Left ventricle myocardium inferior (tissue), 1 donor: ENCODE measurements around the gene ZBTB1. TPM values are rescaled to one million over a fixed set of nuclear protein-coding genes. Genes with fewer than 3 reads are reported as not detected.

Experiments used
- DNase-seq: peaks from one replicate; pipeline ENCODE4 v3.0.0-alpha.2; 2020
- H3K27ac ChIP-seq: fragments of 200-600 bp; replicated peaks from 2 replicates; pipeline ENCODE4 v1.8.0; 2021
- H3K27me3 ChIP-seq: fragments of 200-600 bp; 2 replicates; pipeline ENCODE4 v1.8.0; 2021; ENCODE audit warnings: low read depth
- H3K36me3 ChIP-seq: fragments of 200-600 bp; 2 replicates; pipeline ENCODE4 v1.8.0; 2021
- H3K4me1 ChIP-seq: fragments of 200-600 bp; 2 replicates; pipeline ENCODE4 v1.8.0; 2021
- H3K4me3 ChIP-seq: fragments of 200-600 bp; 2 replicates; pipeline ENCODE4 v1.8.0; 2021; ENCODE audit warnings: mild to moderate bottlenecking, moderate library complexity
- H3K9me3 ChIP-seq: fragments of 200-600 bp; replicated peaks from 2 replicates; pipeline ENCODE4 v1.8.0; 2021
- CTCF ChIP-seq: fragments of 200-600 bp; IDR thresholded peaks from 2 replicates; pipeline ENCODE4 v1.8.0; 2021; ENCODE audit warnings: antibody characterized with exemption, mild to moderate bottlenecking, borderline replicate concordance
- intact Hi-C: fragments of 100-400 bp; cut with micrococcal nuclease; formaldehyde crosslinking; loops from one replicate; pipeline ENCODE4 v1.11.0; 2022
- total RNA-seq: library from RNA; stranded (reverse); fragmentation: NEBNext Ultra II Directional; extraction: Animal tissue kit (Norgen Biotek cat#: 25700); gene quantifications from one replicate; pipeline ENCODE4 v1.2.1, GENCODE V29; 2021
- donor health status: DM: no; HTN: yes; CAD: no; lungs with severe emphysema.

Gene ZBTB1
- total RNA-seq, 1 donor from 2014 or later = 25.9 TPM

DNA sequence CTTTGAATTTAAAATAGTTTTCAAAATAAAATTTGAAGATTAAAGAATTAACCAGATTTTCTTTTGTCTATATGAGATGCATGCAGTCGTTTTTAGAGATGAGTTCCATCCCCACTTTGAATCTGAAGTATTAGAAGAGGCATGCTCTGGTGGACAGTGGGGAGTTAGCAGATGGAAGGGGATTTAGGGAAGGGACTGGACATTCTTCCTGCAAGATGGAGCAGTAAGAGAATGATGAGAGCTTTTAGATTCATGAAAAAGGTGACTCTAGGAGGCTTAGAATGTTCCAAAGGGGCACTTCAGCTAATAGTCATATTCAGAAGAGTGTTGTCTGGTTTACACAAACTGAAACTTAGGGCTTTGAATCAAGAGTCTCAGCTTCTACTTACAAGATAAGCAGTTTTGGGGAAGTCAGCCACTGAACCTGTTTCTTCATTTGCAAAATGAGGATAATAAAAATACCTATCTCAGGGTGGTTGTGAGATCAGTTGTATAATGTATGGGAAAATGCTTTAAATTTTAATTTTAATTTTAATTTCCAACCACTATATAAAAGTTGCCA is 3.7 kb downstream of the ZBTB1 start:
- Histone ChIP-seq H3K9me3 (no peaks in the 10 kb centered on the region), H3K4me1 (peaks cover 96% of the 10 kb centered on the region), H3K4me3 (no peak overlapping the region), H3K36me3 (no peaks in the 10 kb centered on the region), H3K27me3 (no peaks in the 10 kb centered on the region), H3K27ac (no peak overlapping the region)
- no peak for TF ChIP-seq CTCF
- DNase-seq = no peak
- intact Hi-C loops = no loop called here

DNA sequence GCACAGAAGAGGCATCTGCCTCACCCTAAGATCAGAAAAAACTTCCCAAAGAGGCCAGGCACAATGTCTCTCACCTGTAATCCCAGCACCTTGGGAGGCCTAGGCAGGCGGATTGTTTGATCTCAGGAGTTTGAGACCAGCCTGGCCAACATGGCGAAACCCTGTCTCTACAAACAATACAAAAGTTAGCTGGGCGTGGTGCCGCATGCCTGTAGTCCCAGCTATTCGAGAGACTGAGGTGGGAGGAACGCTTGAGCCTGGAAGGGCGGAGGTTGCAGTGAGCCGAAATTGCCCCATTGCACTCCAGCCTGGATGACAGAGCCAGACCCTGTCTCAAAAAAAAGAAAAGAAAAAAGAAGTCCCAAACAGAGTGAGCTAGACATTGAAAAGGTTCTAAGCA is 4.5 kb downstream of the ZBTB1 start:
- intact Hi-C loops = no loop called here
- peaks cover 94% of the 10 kb centered on the region for H3K4me1 ChIP-seq
- no peaks in the 10 kb centered on the region for H3K9me3 ChIP-seq
- no peaks in the 10 kb centered on the region for H3K27me3 ChIP-seq
- H3K27ac ChIP-seq = no peak overlapping the region
- DNase-seq = no peak
- H3K4me3 ChIP-seq = no peak overlapping the region
- H3K36me3 ChIP-seq = no peaks in the 10 kb centered on the region
- no peak for TF ChIP-seq CTCF

DNA sequence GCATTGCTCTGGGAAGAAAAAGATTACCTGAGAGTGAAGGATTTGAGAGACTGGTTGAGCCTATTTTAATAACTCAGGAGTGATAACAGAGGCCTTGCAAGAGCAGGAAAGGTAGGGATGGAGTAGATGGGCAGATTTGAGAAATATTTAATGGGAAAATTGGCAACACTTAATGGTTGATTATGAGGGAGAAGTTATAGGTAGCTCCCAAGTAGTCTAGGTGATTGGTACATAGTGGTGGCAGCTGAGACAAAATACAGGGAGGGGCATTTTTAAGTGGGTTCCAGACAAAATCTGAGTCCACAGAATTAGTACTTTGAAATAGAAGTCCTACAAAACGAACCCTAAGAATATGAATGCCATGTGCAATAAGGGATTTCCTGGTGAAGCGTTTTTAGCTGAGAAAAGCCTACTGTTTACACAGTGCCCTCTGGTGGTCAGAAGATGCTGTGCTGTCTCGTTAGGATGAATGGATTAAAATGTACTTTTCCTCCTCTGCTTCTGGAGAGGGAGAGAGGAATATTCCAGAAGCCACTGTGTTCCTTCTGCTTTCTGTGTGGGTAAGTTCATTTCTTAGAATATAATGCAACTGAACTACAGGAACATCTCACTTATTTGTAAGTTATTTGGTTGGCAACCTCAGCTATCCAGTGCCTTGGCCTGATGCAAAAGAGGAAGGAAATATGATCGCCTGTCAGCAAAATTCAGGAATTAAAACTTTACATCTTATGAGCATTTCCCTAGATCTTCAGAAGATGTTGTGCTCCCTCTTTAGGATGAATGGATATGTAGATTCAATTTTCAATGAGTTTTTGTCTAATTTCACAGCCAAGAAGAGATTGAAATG is 6.5 kb downstream of the ZBTB1 start:
- Histone ChIP-seq H3K27me3 (no peaks in the 10 kb centered on the region), H3K36me3 (no peaks in the 10 kb centered on the region), H3K27ac (peak overlapping the region; percentile 43), H3K9me3 (no peaks in the 10 kb centered on the region), H3K4me1 (peaks cover 90% of the 10 kb centered on the region), H3K4me3 (no peak overlapping the region)
- intact Hi-C loops = no loop called here
- DNase-seq = no peak
- peak; percentile 95 for TF ChIP-seq CTCF

DNA sequence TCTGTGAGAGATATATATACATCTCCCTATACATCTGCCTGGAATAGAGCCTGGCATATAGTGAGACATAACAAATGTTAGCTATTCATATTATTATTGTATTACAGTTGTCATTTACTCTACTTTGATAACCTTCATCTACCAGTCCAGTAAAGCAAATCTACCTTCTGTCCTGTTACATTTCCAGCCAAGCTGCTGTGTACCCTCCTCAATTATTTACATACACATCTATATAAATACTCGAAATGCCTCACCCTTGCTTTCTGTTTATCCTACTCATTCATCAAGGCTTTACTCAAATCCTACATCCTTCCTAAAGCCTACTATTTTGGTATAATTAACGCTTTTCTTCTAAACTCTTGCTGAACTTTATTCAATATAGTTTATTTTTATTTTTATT is 8.7 kb downstream of the ZBTB1 start:
- no peaks in the 10 kb centered on the region for H3K27me3 ChIP-seq
- peaks cover 83% of the 10 kb centered on the region for H3K4me1 ChIP-seq
- no peak for TF ChIP-seq CTCF
- H3K9me3 ChIP-seq = no peaks in the 10 kb centered on the region
- H3K27ac ChIP-seq = no peak overlapping the region
- intact Hi-C loops = no loop called here
- H3K36me3 ChIP-seq = no peaks in the 10 kb centered on the region
- no peak overlapping the region for H3K4me3 ChIP-seq
- no peak for DNase-seq

DNA sequence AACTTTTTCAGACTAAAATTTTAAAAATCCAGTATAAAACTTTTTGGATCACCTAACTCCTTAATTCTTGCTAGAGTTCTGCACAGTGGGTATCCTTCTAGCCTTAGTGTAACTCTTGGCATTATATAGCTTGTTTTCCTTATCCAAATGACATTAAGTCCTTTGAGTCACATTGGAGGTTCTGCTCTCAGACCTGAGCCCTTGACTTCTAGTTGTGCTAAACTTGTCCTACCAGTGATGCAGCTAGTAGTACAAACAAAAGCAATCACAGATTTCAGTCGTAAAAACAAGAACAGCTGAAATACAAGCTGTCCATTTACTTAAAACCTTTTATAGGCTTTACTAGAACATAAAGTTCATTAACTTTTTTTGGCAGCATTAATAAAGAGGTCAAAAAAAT is 10.5 kb downstream of the ZBTB1 start:
- H3K27me3 ChIP-seq = no peaks in the 10 kb centered on the region
- TF ChIP-seq CTCF = no peak
- H3K36me3 ChIP-seq = no peaks in the 10 kb centered on the region
- peak overlapping the region; percentile 12 for H3K27ac ChIP-seq
- intact Hi-C loops = no loop called here
- H3K4me3 ChIP-seq = no peak overlapping the region
- DNase-seq = no peak
- no peaks in the 10 kb centered on the region for H3K9me3 ChIP-seq
- H3K4me1 ChIP-seq = peaks cover 72% of the 10 kb centered on the region
